ENCODE results near the gene CCR5AS.

The CCR5AS gene

GRCh38 chr3:46383951-46384330 is 22.9 kb downstream of the CCR5AS start:
- DNase-seq (ENCODE audit: extremely low spot score, unreplicated experiment): no peak
- H3K36me3 Mint-ChIP-seq (ENCODE audit: unreplicated experiment): no peaks in the 10 kb centered on the region
- no peaks in the 10 kb centered on the region for H3K9me3 Mint-ChIP-seq (ENCODE audit: unreplicated experiment)
- TF ChIP-seq CTCF (IDR thresholded peaks at IDR 0.05): no peak
- peaks cover 10% of the 10 kb centered on the region for H3K4me1 Mint-ChIP-seq (ENCODE audit: unreplicated experiment)
- no peak overlapping the region for H3K4me3 Mint-ChIP-seq (ENCODE audit: unreplicated experiment)
- peaks cover 18% of the 10 kb centered on the region for H3K27me3 Mint-ChIP-seq (ENCODE audit: unreplicated experiment)
- H3K27ac Mint-ChIP-seq (ENCODE audit: unreplicated experiment): no peak overlapping the region

- Mint-ChIP-seq H3K36me3 (ENCODE audit: unreplicated experiment) (no peaks in the 10 kb centered on the region), H3K4me3 (ENCODE audit: unreplicated experiment) (no peak overlapping the region), H3K4me1 (ENCODE audit: unreplicated experiment) (peaks cover 10% of the 10 kb centered on the region), H3K9me3 (ENCODE audit: unreplicated experiment) (no peaks in the 10 kb centered on the region), H3K27ac (ENCODE audit: unreplicated experiment) (no peak overlapping the region), H3K27me3 (ENCODE audit: unreplicated experiment) (peaks cover 19% of the 10 kb centered on the region)
- DNase-seq (ENCODE audit: extremely low spot score, unreplicated experiment): no peak
- no peak for TF ChIP-seq CTCF (IDR thresholded peaks at IDR 0.05)
Observed at GRCh38 chr3:46383211-46383950, 23.5 kb downstream of the CCR5AS start.

GRCh38 chr3:46381625-46382024 is 25.2 kb downstream of the CCR5AS start:
- H3K27ac Mint-ChIP-seq (ENCODE audit: unreplicated experiment): no peak overlapping the region

GRCh38 chr3:46380471-46381221 is 26.2 kb downstream of the CCR5AS start:
- TF ChIP-seq CTCF (IDR thresholded peaks at IDR 0.05): no peak
- H3K4me1 Mint-ChIP-seq (ENCODE audit: unreplicated experiment): peaks cover 10% of the 10 kb centered on the region
- no peak for DNase-seq (ENCODE audit: extremely low spot score, unreplicated experiment)
- no peaks in the 10 kb centered on the region for H3K36me3 Mint-ChIP-seq (ENCODE audit: unreplicated experiment)
- no peak overlapping the region for H3K4me3 Mint-ChIP-seq (ENCODE audit: unreplicated experiment)
- H3K27ac Mint-ChIP-seq (ENCODE audit: unreplicated experiment): peak overlapping the region; percentile 51
- H3K9me3 Mint-ChIP-seq (ENCODE audit: unreplicated experiment): no peaks in the 10 kb centered on the region
- H3K27me3 Mint-ChIP-seq (ENCODE audit: unreplicated experiment): peaks cover 32% of the 10 kb centered on the region

More at GRCh38 chr3:46381625-46382024, 25.2 kb downstream of the CCR5AS start:
- H3K27me3 Mint-ChIP-seq (ENCODE audit: unreplicated experiment): peaks cover 29% of the 10 kb centered on the region
- no peak for TF ChIP-seq CTCF (IDR thresholded peaks at IDR 0.05)
- no peaks in the 10 kb centered on the region for H3K9me3 Mint-ChIP-seq (ENCODE audit: unreplicated experiment)
- no peak overlapping the region for H3K4me3 Mint-ChIP-seq (ENCODE audit: unreplicated experiment)
- H3K36me3 Mint-ChIP-seq (ENCODE audit: unreplicated experiment): no peaks in the 10 kb centered on the region
- peaks cover 10% of the 10 kb centered on the region for H3K4me1 Mint-ChIP-seq (ENCODE audit: unreplicated experiment)
- DNase-seq (ENCODE audit: extremely low spot score, unreplicated experiment): no peak

GRCh38 chr3:46378426-46378942 is 28.4 kb downstream of the CCR5AS start:
- Mint-ChIP-seq H3K4me1 (ENCODE audit: unreplicated experiment) (peaks cover 10% of the 10 kb centered on the region), H3K27ac (ENCODE audit: unreplicated experiment) (no peak overlapping the region), H3K27me3 (ENCODE audit: unreplicated experiment) (peaks cover 37% of the 10 kb centered on the region), H3K4me3 (ENCODE audit: unreplicated experiment) (no peak overlapping the region), H3K36me3 (ENCODE audit: unreplicated experiment) (no peaks in the 10 kb centered on the region), H3K9me3 (ENCODE audit: unreplicated experiment) (no peaks in the 10 kb centered on the region)
- peak; percentile 61 for TF ChIP-seq CTCF (IDR thresholded peaks at IDR 0.05)
- DNase-seq (ENCODE audit: extremely low spot score, unreplicated experiment): no peak

Data from osteocyte (in vitro differentiated cells).